GM12892 (cell line): ENCODE data around the gene DLGAP1.

ENCODE experiments used
- POLR2A ChIP-seq: IDR thresholded peaks from 2 replicates; pipeline ENCODE4 v1.6.1; 2011; ENCODE audit warnings: low read depth, low read length, control low read depth
- POLR2AphosphoS5 ChIP-seq: IDR thresholded peaks from 2 replicates; pipeline ENCODE4 v1.6.1; 2011; ENCODE audit warnings: low read depth, low read length, control low read depth

GRCh38 chr18:3852321-3852720, 602.8 kb downstream of the DLGAP1 start:
- TF ChIP-seq POLR2AphosphoS5: no peak
- no peak for TF ChIP-seq POLR2A
